K562 (cell line): ENCODE results near the gene GMDS. TPM values are rescaled to one million over a fixed set of nuclear protein-coding genes. Genes with fewer than 3 reads are reported as not detected.

ENCODE experiments used
- ATAC-seq: fragments of 200-7000 bp; cut with Tn5 transposase; 3 replicates; pipeline ENCODE4 v1.9.1; 2020; ENCODE audit warnings: moderate library complexity
- BruUV-seq: library from RNA; stranded (reverse); fragments of 400-500 nt; replicated peaks from 2 replicates; lab custom pipeline; 2021; lab: Mats Ljungman, UMichigan
- CTCF ChIA-PET: fragments of 300-600 bp; formaldehyde crosslinking; extraction: SDS; loops from one replicate; lab custom pipeline; 2021; ENCODE audit warnings: low intra/inter-chr PET ratio; lab: Yijun Ruan, JAX
- POLR2A ChIA-PET: fragments of 300-600, 350-650 bp; sonication (Branson Sonifier 250); formaldehyde crosslinking; extraction: SDS; loops from one replicate; lab custom pipeline; 2021; ENCODE audit warnings: antibody characterized with exemption, inconsistent platforms; lab: Yijun Ruan, JAX
- DNase-seq, 4 experiments: peaks; one replicate each; pipeline versions ENCODE4 v3.0.0 to v3.0.0-alpha.2; 2011 to 2018; ENCODE audit warnings: low spot score in 3 of 4, mixed read lengths in 3 of 4; ENCODE audit errors: extremely low read depth in 1 of 4
- FAIRE-seq: peaks from 2 replicates; lab custom pipeline; 2011; peaks lifted over from hg19 to GRCh38; lab: Jason Lieb, UNC
- H2AFZ ChIP-seq: 2 replicates; pipeline ENCODE4 v1.6.0; 2011; ENCODE audit warnings: low read depth, low read length, control low read depth, inconsistent platforms
- H3K27ac ChIP-seq: fragments of 200-600 bp; 3 replicates; pipeline ENCODE4 v1.8.0; 2011; ENCODE audit warnings: low read depth, mild to moderate bottlenecking, control low read depth, inconsistent platforms, low read length, moderate library complexity, mixed read lengths; ENCODE audit errors: extremely low read depth
- H3K27me3 ChIP-seq, 2 experiments: fragments of 300-600 bp in 1 of 2; 2 replicates in 1 of 2; 3 replicates in 1 of 2; pipeline versions ENCODE4 v1.6.0 to v1.8.0; 2011; ENCODE audit warnings: inconsistent platforms in 2 of 2, low read length in 2 of 2, mild to moderate bottlenecking in 1 of 2, mixed read lengths in 1 of 2, moderate library complexity in 1 of 2; ENCODE audit not compliant: control insufficient read depth in 2 of 2, insufficient read depth in 2 of 2
- H3K36me3 ChIP-seq: fragments of 300-600 bp; 3 replicates; pipeline ENCODE4 v1.8.0; 2011; ENCODE audit warnings: mild to moderate bottlenecking, low read length, inconsistent platforms; ENCODE audit not compliant: control insufficient read depth, insufficient read depth
- H3K4me1 ChIP-seq, 2 experiments: fragments of 200-600 bp in 1 of 2; replicated peaks in 1 of 2; 2 replicates in 1 of 2; 3 replicates in 1 of 2; pipeline versions ENCODE4 v1.5.1 to v1.8.0; 2011; ENCODE audit warnings: inconsistent platforms in 2 of 2, low read length in 2 of 2, mild to moderate bottlenecking in 1 of 2, mixed read lengths in 1 of 2, moderate library complexity in 1 of 2; ENCODE audit not compliant: control insufficient read depth in 2 of 2, insufficient read depth in 2 of 2
- H3K4me2 ChIP-seq: 2 replicates; pipeline ENCODE4 v1.6.1; 2011; ENCODE audit warnings: low read length, control low read depth, inconsistent platforms, mixed read lengths; ENCODE audit not compliant: insufficient read depth
- H3K4me3 ChIP-seq: fragments of 200-600 bp; sonication (generic), shearing (Covaris generic); 2 replicates; pipeline ENCODE4 v1.5.1; 2016; ENCODE audit warnings: control low read depth, inconsistent platforms
- H3K79me2 ChIP-seq: fragments of 200-600 bp; 3 replicates; pipeline ENCODE4 v1.8.0; 2011; ENCODE audit warnings: low read length, inconsistent platforms; ENCODE audit not compliant: control insufficient read depth, insufficient read depth
- H3K9ac ChIP-seq, 2 experiments: 2 replicates each; pipeline versions ENCODE4 v1.6.0 to v1.6.1; 2011; ENCODE audit warnings: low read depth in 2 of 2, low read length in 2 of 2, control low read depth in 1 of 2, inconsistent platforms in 1 of 2, mild to moderate bottlenecking in 1 of 2, mixed read lengths in 1 of 2; ENCODE audit not compliant: insufficient read depth in 1 of 2
- H3K9me1 ChIP-seq: one replicate; pipeline ENCODE4 v1.6.0; 2011; ENCODE audit warnings: inconsistent platforms, mild to moderate bottlenecking, low read length, moderate library complexity; ENCODE audit not compliant: control insufficient read depth, insufficient read depth
- H3K9me3 ChIP-seq: replicated peaks from 2 replicates; pipeline ENCODE4 v1.5.1; 2011; ENCODE audit warnings: low read depth, low read length, inconsistent platforms; ENCODE audit not compliant: control insufficient read depth, insufficient read depth
- H4K20me1 ChIP-seq: replicated peaks from 2 replicates; pipeline ENCODE4 v1.6.1; 2011; ENCODE audit warnings: low read length, inconsistent platforms, mixed read lengths; ENCODE audit not compliant: control insufficient read depth, insufficient read depth
- FOXJ3 ChIP-seq: sonication (generic); formaldehyde crosslinking; IDR thresholded peaks from 2 replicates; pipeline ENCODE4 v1.4.0; 2020; ENCODE audit warnings: mild to moderate bottlenecking, missing genetic modification reagents
- GATA2 ChIP-seq: sonication (generic); formaldehyde crosslinking; IDR thresholded peaks from 2 replicates; pipeline ENCODE4 v1.4.0; 2020; ENCODE audit warnings: mild to moderate bottlenecking, missing genetic modification reagents
- HDAC1 ChIP-seq, 2 experiments: fragments of 450-650 bp; IDR thresholded peaks; 2 replicates each; pipeline ENCODE4 v1.6.1; 2016 to 2017; ENCODE audit warnings: inconsistent platforms in 1 of 2, mild to moderate bottlenecking in 1 of 2, moderate library complexity in 1 of 2
- HNRNPL ChIP-seq: fragments of 200-400 bp; formaldehyde crosslinking; IDR thresholded peaks from 2 replicates; pipeline ENCODE4 v1.6.1; 2017; ENCODE audit warnings: low read depth, mild to moderate bottlenecking, low read length
- MNT ChIP-seq, 2 experiments: fragments of 450-650 bp; conservative IDR thresholded peaks; 2 replicates each; pipeline ENCODE4 v1.6.1; 2017; ENCODE audit warnings: mild to moderate bottlenecking in 2 of 2, moderate library complexity in 2 of 2
- SIRT6 ChIP-seq: IDR thresholded peaks from one replicate; pipeline ENCODE4 v1.6.1; 2012; ENCODE audit warnings: low read depth, mild to moderate bottlenecking, control low read depth, inconsistent platforms, low read length, moderate library complexity
- SMAD1 ChIP-seq: fragments of 150-350 bp; IDR thresholded peaks from 2 replicates; pipeline ENCODE4 v1.6.1; 2014; ENCODE audit warnings: low read length, low read depth; ENCODE audit not compliant: partially characterized antibody
- SNIP1 ChIP-seq: fragments of 450-650 bp; IDR thresholded peaks from 2 replicates; pipeline ENCODE4 v1.7.1; 2017; ENCODE audit warnings: low read depth, mild to moderate bottlenecking
- STAT5B ChIP-seq: fragments of 250-450 bp; sonication (Bioruptor Pico); IDR thresholded peaks from 2 replicates; pipeline ENCODE4 v1.8.0; 2021; ENCODE audit warnings: mild to moderate bottlenecking, inconsistent platforms
- ZNF121 ChIP-seq: sonication (generic); formaldehyde crosslinking; conservative IDR thresholded peaks from 2 replicates; pipeline ENCODE4 v1.8.0; 2022; ENCODE audit warnings: missing genetic modification reagents
- ZNF280A ChIP-seq: fragments of 450-650 bp; IDR thresholded peaks from 2 replicates; pipeline ENCODE4 v1.6.1; 2018; ENCODE audit warnings: mild to moderate bottlenecking, low read depth; ENCODE audit not compliant: partially characterized antibody
- ZNF644 ChIP-seq: fragments of 200-800 bp; sonication (Bioruptor generic); IDR thresholded peaks from 2 replicates; pipeline ENCODE4 v1.6.1; 2016; ENCODE audit warnings: low read depth, missing genetic modification characterization, missing compliant biosample characterization
- WGBS: fragments of 100-300 bp; shearing (Covaris generic); methylation state at CpG from one replicate; pipeline ENCODE4 v1.1.6; 2016; ENCODE audit warnings: low coverage, mixed read lengths; ENCODE audit not compliant: insufficient coverage; ENCODE audit errors: missing lambda C conversion rate; 5-methylcytosine and 5-hydroxymethylcytosine counted together
- in situ Hi-C: fragments of 300-500 bp; cut with MboI; formaldehyde crosslinking; loops from 4 replicates; pipeline ENCODE4 v1.15.0; 2018; ENCODE audit warnings: inconsistent platforms, mixed read lengths
- intact Hi-C: fragments of 100-400 bp; cut with micrococcal nuclease; formaldehyde crosslinking; loops from 2 replicates; pipeline ENCODE4 v1.14.2; 2022
- polyA plus RNA-seq, 8 experiments: library from polyadenylated mRNA; depleted of rRNA in 4 of 8; stranded (reverse) in 5 of 8; unstranded in 3 of 8; fragments of >200 nt; fragmentation: Nextera tagmentation in 2 of 8; fragmentation: Illumina TruSeq in 1 of 8; extraction: Ambion mirVana in 2 of 8; extraction: Trizol in 1 of 8; gene quantifications; 2 replicates each; pipeline versions ENCODE4 v1.2.1 to v1.2.3, GENCODE V29; 2011 to 2014; ENCODE audit warnings: inconsistent platforms in 1 of 8, missing spikeins in 1 of 8
- total RNA-seq, 7 experiments: library from RNA; depleted of rRNA in 6 of 7; stranded (reverse); fragments of >200 nt in 6 of 7; fragmentation: Illumina TruSeq in 2 of 7; extraction: Trizol in 2 of 7; gene quantifications; 2 replicates each; pipeline versions ENCODE4 v1.2.1 to v1.2.3, GENCODE V29; 2011 to 2021; ENCODE audit warnings: low replicate concordance in 1 of 7

Gene GMDS
- total and polyA plus RNA-seq, 9 of the 15 experiments (the other 6 are each of a cell fraction or from before 2014, with no cell fraction given) = 0.48 to 31.8 (median 13.4) TPM

- Histone ChIP-seq H3K27ac (no peak overlapping the region), H3K9ac (no peak overlapping the region), H4K20me1 (no peaks in the 10 kb centered on the region), H3K36me3 (no peaks in the 10 kb centered on the region), H3K9me3 (no peaks in the 10 kb centered on the region), H3K4me1 (peaks cover 0 to 4% of the 10 kb centered on the region in 2 experiments; a peak in 1 of 5 replicates), H2AFZ (no peak overlapping the region), H3K9me1 (no peaks in the 10 kb centered on the region), H3K4me2 (no peak overlapping the region), H3K4me3 (no peak overlapping the region), H3K27me3 (peaks cover 37 to 68% of the 10 kb centered on the region in 2 experiments), H3K79me2 (no peaks in the 10 kb centered on the region)
- BruUV-seq = no TSS peak
- ATAC-seq (no peak), DNase-seq (no peak), FAIRE-seq (no peak)
- no peak for TF ChIP-seq SIRT6
- TF ChIP-seq FOXJ3 (CRISPR knock-in tag) = no peak
- TF ChIP-seq ZNF280A = no peak
- TF ChIP-seq HNRNPL = no peak
- no peak for TF ChIP-seq MNT (conservative IDR thresholded peaks at IDR 0.05)
- no peak for TF ChIP-seq ZNF121 (CRISPR knock-in tag)
- TF ChIP-seq HDAC1 (IDR thresholded peaks at IDR 0.05) = no peak
- TF ChIP-seq SNIP1 = no peak
- no peak for TF ChIP-seq SMAD1
- TF ChIP-seq STAT5B = no peak
- TF ChIP-seq ZNF644 (tag) = no peak
- TF ChIP-seq GATA2 (CRISPR knock-in tag) = no peak
- WGBS = 34% methylated on average over 12 of the region's 12 CpGs
- ChIA-PET CTCF (no interaction called here), POLR2A (no interaction called here)
- in situ Hi-C loops (no loop called here), intact Hi-C loops (no loop called here)
These were observed 621.7 kb downstream of the GMDS start for GRCh38 chr6:1623769-1624057.
